Activated CD4-positive, alpha-beta T cell treated with anti-CD3 and anti-CD28 coated beads, Interleukin-2, amount 10 ng/mL, durations not matched to agents 24 days and 14 days (primary cell): ENCODE measurements around the gene RALGDS. TPM values are rescaled to one million over a fixed set of nuclear protein-coding genes. Genes with fewer than 3 reads are reported as not detected.

Source experiments
- DNase-seq: peaks from one replicate; pipeline ENCODE4 v3.0.0; 2022
- H3K27ac Mint-ChIP-seq: one replicate; pipeline ENCODE4 v1.8.0; 2022; ENCODE audit warnings: mild to moderate bottlenecking, mixed read lengths
- H3K27me3 Mint-ChIP-seq: one replicate; pipeline ENCODE4 v1.8.0; 2022; ENCODE audit warnings: mixed read lengths
- H3K36me3 Mint-ChIP-seq: one replicate; pipeline ENCODE4 v1.8.0; 2022; ENCODE audit warnings: low read depth, mild to moderate bottlenecking, mixed read lengths
- H3K4me1 Mint-ChIP-seq: one replicate; pipeline ENCODE4 v1.8.0; 2021; ENCODE audit warnings: mixed read lengths
- H3K4me3 Mint-ChIP-seq: one replicate; pipeline ENCODE4 v1.8.0; 2022; ENCODE audit warnings: mild to moderate bottlenecking, moderate library complexity, mixed read lengths
- H3K9me3 Mint-ChIP-seq: one replicate; pipeline ENCODE4 v1.8.0; 2021; ENCODE audit warnings: mixed read lengths
- intact Hi-C: fragments of 100-400 bp; cut with micrococcal nuclease; formaldehyde crosslinking; loops from one replicate; pipeline ENCODE4 v1.15.1; 2023
- total RNA-seq: library from RNA; stranded (reverse); gene quantifications from 2 replicates; pipeline ENCODE4 v1.2.3, GENCODE V29; 2022

The RALGDS gene
- total RNA-seq, 1 donor from 2014 or later = 93.0 TPM

DNA sequence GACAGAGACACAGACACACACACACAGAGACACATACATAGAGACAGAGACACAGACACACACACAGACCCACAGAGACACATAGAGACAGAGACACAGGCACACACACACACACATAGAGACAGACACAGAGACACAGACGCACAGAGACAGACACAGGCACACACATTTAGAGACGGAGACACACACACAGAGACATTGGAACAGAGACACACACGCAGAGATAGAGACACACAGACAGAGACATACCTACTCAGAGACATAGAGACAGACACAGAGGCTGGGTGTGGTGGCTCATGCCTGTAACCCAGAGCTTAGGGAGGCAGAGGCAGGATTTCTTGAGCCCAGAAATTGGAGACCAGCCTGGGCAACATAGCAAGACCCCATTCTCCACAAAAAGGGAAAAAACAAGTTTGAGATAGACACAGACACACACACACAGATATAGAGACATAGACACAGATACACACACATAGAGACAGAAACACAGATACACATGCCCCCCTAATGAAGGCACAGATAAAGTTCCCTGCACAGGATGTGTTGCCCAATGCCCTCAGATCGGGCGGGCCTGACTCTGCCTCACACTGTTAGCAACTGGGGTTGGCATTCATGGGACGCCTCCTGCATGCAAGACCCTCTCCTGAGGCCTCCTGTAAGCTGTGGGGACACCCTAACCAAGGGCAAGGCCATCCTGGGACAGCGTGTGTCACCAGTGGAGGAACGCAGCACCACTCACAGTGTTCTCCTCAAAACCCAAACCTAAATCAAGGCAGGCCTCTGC lies 3.3 kb upstream of the RALGDS start:
- Mint-ChIP-seq H3K27me3 (no peaks in the 10 kb centered on the region), H3K27ac (peak overlapping the region; percentile 34), H3K9me3 (no peaks in the 10 kb centered on the region), H3K36me3 (peaks cover 18% of the 10 kb centered on the region), H3K4me1 (peaks cover 47% of the 10 kb centered on the region), H3K4me3 (peak overlapping the region; percentile 1)
- no peak for DNase-seq
- intact Hi-C loops = no loop called here

GRCh38 chr9:133122935-133123611 lies 2.0 kb upstream of the RALGDS start:
- H3K4me1 Mint-ChIP-seq = peaks cover 56% of the 10 kb centered on the region
- DNase-seq = no peak
- peaks cover 19% of the 10 kb centered on the region for H3K36me3 Mint-ChIP-seq
- H3K27me3 Mint-ChIP-seq = no peaks in the 10 kb centered on the region
- intact Hi-C loops = no loop called here
- H3K4me3 Mint-ChIP-seq = no peak overlapping the region
- H3K9me3 Mint-ChIP-seq = no peaks in the 10 kb centered on the region
- H3K27ac Mint-ChIP-seq = peak overlapping the region; percentile 65

DNA sequence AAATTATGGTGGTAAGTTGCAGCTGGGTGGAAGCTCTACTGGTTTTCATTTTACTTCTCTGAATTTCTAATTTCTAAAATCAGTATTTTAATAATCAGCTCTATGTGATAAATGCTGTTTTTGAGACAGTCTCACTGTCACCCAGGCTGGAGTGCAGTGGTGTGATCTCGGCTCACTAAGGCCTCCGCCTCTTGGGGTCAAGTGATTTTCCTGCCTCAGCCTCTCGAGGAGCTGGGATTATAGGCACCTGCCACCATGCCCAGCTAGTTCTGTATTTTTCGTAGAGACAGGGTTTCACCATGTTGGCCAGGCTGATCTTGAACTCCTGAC lies 1.5 kb upstream of the RALGDS start:
- H3K27ac Mint-ChIP-seq = peak overlapping the region; percentile 93
- peaks cover 15% of the 10 kb centered on the region for H3K36me3 Mint-ChIP-seq

DNA sequence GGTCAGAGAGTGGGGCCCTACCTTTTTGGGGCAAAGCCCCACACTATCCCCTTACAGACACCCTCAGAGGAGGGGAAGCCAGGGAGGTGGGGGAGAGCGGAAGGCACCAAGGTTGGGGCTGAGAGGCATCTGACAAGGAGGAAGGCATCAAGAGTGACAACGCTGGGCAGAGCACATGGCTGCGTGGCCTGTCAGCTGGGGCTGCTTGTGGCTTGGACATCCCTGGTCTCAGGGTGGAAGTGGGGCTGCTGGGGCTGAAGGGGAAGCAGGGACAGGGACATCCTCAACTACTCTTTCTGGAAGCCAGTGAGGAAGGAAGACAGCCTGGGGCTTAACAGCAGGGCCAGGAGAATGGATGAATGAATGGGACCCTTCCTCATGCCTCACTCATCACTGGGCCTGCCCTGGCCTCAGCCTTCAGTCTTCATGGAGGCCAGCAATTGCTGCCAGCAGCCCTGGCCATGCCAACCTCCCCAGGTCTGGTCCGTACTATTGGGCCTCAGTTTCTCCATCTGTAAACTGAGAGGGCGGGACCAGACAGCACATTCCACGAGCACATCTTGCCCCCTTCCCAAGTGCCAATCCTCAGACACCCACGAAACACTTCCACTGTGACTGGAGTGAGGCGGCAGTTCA lies 993 bp upstream of the RALGDS start:
- no peak for DNase-seq
- Mint-ChIP-seq H3K27me3 (no peaks in the 10 kb centered on the region), H3K36me3 (peaks cover 15% of the 10 kb centered on the region), H3K9me3 (no peaks in the 10 kb centered on the region), H3K4me1 (peaks cover 59% of the 10 kb centered on the region), H3K4me3 (peak overlapping the region; percentile 79), H3K27ac (peak overlapping the region; percentile 93)
- intact Hi-C loops = loop anchor here (1.0 kb wide), 3 partner anchors 11 to 26 kb away; no protein-coding TSS in a partner anchor

More for the DNA sequence above, 1.5 kb upstream of the RALGDS start:
- DNase-seq = no peak
- Mint-ChIP-seq H3K9me3 (no peaks in the 10 kb centered on the region), H3K4me3 (peak overlapping the region; percentile 79), H3K4me1 (peaks cover 56% of the 10 kb centered on the region), H3K27me3 (no peaks in the 10 kb centered on the region)
- intact Hi-C loops = no loop called here

DNA sequence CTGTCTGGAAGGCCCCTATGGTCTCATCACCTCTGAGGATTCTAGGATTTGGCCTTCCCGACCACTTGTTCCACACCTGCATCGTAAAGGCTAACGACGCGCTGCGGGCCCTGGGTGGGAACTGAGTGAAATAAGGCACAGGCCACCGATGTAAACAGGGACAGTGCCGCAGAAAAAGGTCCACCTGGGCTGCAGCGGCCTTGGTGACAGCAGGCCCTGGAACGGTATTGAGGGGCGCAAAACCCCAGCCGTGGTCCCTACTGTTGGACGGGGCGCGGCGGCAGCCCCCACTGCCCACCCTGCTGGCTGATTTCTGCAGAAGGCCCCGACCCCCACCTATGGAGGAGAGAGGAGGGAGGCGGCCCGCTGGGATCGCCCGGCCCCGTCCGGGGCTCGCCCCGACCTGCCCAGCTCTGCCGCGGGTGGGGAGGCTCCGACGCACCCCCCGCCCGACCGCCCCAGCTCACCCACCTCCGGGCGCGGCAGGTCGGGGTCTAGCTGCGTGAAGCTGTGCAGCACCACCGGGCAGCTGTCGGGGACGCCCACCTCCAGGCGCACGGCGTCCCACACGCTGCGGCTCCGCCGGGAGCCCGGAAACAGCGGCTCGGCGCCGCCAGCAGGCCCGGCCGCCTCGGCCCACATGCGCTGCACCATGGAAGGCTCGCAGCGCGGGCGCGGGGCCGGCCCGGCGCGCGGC lies 391 bp downstream of the RALGDS start:
- no peak for DNase-seq
- H3K4me1 Mint-ChIP-seq = peaks cover 59% of the 10 kb centered on the region
- no peaks in the 10 kb centered on the region for H3K9me3 Mint-ChIP-seq
- H3K27me3 Mint-ChIP-seq = no peaks in the 10 kb centered on the region
- intact Hi-C loops = loop anchor here (1.0 kb wide), 3 partner anchors 13 to 28 kb away; no protein-coding TSS in a partner anchor
- peak overlapping the region; percentile 78 for H3K27ac Mint-ChIP-seq
- H3K36me3 Mint-ChIP-seq = peaks cover 14% of the 10 kb centered on the region
- peak overlapping the region; percentile 84 for H3K4me3 Mint-ChIP-seq

DNA sequence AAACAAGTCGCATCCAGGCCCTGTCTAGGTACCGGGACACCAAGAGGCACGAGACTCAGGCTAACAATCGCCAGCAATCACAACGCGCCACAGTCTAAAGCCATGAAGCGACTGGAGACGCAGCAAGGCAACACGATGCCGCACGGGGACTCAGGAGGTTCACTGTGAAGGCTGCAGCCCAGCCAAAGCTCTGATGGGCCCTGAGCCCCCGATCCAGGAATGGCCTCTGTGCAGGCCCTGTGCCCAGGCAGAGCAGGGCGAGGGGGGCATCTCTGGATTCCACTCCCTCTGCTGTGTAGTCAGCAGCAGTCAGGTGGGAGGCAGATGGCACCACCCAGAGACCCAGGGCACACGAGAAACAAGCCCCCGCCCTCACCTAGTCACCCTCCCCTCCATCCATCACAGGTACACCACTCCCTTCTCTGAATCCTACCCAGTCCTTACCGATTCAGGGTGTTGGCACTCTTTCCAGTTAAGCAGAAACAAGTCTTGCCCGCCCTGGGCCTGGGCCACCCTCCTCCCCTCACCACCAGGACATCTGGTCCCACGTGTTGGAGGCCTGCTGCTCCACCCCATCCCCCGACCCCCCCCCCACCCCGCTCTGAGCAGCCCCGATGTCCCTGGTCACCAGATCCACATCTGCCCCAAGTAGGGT lies 1.1 kb downstream of the RALGDS start:
- Mint-ChIP-seq H3K4me1 (peaks cover 62% of the 10 kb centered on the region), H3K27ac (peak overlapping the region; percentile 78), H3K4me3 (peak overlapping the region; percentile 84), H3K36me3 (peaks cover 12% of the 10 kb centered on the region), H3K27me3 (no peaks in the 10 kb centered on the region), H3K9me3 (no peaks in the 10 kb centered on the region)
- no peak for DNase-seq
- intact Hi-C loops = no loop called here

DNA sequence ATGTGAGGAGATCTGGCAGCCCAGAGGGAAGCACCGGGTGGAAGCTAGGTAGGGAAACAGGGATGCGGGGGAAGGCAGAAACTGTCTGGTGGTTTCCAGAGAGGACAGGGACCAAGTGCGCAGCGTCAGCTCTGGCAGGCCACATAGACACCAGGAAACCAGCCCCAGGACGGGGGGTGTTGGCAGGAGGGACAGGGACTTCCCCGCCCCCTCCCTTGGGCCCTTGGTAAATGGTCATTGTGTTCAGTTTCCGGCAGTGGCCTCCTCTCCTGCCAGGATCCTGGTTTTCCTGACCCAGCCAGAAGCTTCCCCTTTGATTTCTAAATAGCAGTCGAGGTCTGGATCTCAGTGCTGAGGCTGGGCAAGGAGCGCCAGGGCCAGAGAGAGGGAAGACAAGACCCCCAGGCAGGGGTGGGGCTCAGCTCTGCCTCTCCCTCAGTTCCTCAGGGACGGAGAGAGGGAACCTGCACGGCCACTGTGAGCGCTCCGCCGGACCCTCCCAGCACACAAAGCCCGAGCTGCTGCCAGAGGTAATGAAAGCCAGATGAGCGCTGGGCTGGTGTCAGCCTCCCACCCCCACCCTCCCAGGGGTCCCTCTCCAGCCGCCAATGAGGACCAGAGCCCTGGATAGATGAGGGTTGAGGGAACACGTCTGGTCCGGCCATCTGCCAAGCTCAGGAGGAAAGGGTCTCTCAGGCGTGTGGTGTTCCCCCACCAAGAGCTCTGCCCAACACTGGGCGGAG lies 1.8 kb downstream of the RALGDS start:
- H3K27me3 Mint-ChIP-seq = no peaks in the 10 kb centered on the region
- H3K27ac Mint-ChIP-seq = peak overlapping the region; percentile 63
- H3K4me1 Mint-ChIP-seq = peaks cover 59% of the 10 kb centered on the region
- peak overlapping the region; percentile 84 for H3K4me3 Mint-ChIP-seq
- intact Hi-C loops = no loop called here
- DNase-seq = no peak
- peaks cover 12% of the 10 kb centered on the region for H3K36me3 Mint-ChIP-seq
- H3K9me3 Mint-ChIP-seq = no peaks in the 10 kb centered on the region

GRCh38 chr9:133118568-133118967 lies 2.5 kb downstream of the RALGDS start:
- Mint-ChIP-seq H3K4me3 (peak overlapping the region; percentile 64), H3K27me3 (no peaks in the 10 kb centered on the region), H3K36me3 (peaks cover 11% of the 10 kb centered on the region), H3K4me1 (peaks cover 57% of the 10 kb centered on the region), H3K9me3 (no peaks in the 10 kb centered on the region), H3K27ac (peak overlapping the region; percentile 63)
- DNase-seq = no peak
- intact Hi-C loops = no loop called here

GRCh38 chr9:133118179-133118520 lies 2.9 kb downstream of the RALGDS start:
- Mint-ChIP-seq H3K36me3 (peaks cover 11% of the 10 kb centered on the region), H3K4me1 (peaks cover 59% of the 10 kb centered on the region), H3K9me3 (no peaks in the 10 kb centered on the region), H3K27me3 (no peaks in the 10 kb centered on the region), H3K27ac (peak overlapping the region; percentile 72), H3K4me3 (no peak overlapping the region)
- no peak for DNase-seq
- intact Hi-C loops = no loop called here

DNA sequence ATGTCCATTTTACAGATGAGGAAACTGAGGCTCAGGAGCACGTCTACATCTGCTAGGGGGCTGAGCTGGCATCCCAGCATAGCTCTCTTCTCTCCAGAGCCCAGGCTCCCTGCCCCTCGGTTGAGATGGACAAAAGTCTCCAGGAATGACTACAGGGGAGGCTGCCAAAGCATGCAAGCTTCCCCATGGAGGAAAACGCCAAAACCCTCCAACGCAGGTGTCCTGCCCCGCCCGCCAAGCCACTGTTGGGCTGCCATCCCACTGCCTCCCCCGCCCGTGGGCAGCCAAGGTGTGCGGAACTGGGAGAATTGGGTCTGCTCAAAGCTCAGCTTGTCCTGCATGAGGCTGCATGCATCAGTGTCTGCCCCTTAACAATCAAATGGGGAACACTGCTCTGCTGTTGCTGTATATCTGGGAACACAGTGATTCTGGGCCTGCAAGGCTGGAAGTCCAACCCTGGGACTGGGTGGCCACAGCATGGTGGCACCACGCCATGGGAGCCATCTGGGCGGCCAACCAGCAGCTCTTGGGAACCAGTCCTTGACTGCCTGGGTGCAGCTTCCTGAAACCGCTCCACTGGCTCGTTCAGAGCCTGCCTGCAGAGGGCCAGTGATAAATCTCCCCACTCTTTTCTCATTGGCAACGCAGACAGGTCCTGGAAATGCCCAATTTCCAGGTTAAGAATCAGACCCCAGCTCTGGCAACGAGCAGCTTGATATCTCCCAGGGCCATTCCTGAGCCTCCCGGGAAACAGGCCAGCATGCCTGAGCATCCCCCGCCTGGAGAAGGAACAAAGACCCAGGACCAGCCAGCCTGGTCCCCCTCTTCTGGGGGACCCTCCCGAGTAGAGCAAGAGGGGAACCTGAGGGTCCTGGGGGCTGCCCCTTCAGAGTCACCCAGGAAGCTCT lies 3.5 kb downstream of the RALGDS start:
- peaks cover 58% of the 10 kb centered on the region for H3K4me1 Mint-ChIP-seq
- peak overlapping the region; percentile 72 for H3K27ac Mint-ChIP-seq
- H3K27me3 Mint-ChIP-seq = no peaks in the 10 kb centered on the region
- no peak for DNase-seq
- peaks cover 11% of the 10 kb centered on the region for H3K36me3 Mint-ChIP-seq
- peak overlapping the region; percentile 23 for H3K4me3 Mint-ChIP-seq
- intact Hi-C loops = no loop called here
- H3K9me3 Mint-ChIP-seq = no peaks in the 10 kb centered on the region

DNA sequence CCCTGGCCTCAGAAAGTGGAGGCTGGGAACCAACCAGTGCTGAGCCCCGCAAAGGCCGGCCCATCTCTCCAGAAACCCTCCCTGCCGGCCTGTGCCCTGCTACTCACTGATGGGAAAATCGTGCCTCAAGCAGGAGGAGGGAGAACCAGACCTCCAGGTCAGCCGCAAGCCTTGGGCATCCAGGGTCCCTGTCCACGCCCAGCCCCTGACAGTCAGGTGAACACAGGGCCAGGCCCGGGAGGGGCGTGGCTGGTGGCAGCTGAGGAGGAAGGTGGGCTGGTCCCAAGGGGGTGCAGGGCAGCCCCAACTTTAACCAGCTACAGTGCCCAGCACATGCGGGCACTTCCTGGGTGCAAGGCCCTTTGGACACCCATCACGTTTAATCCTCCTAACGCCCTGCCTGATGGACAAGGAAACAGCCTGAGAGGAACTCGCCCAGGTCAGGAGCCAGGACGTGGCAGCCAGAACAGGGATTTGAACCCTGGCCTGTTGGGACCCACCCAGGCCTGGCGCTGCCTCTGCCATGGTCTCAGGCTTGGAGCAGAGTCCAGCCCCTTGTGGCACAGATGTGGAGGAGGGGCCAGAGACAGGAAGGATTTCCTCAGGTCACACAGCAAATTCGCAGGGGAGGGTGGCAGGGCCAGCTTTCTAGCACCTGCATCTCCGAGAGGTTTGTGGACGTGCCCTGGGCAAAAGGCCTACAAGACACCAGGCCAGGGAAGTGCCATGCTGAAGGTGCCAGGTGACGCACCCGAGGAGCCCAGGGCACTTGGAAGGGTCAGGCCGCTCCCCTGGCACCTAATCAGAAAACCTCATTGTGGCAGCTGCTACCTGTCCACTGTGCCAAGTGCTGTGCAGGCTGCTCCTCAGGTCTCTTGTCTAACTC lies 4.5 kb downstream of the RALGDS start:
- DNase-seq = no peak
- Mint-ChIP-seq H3K4me3 (peak overlapping the region; percentile 23), H3K27me3 (no peaks in the 10 kb centered on the region), H3K4me1 (peaks cover 51% of the 10 kb centered on the region), H3K9me3 (no peaks in the 10 kb centered on the region), H3K27ac (peak overlapping the region; percentile 91), H3K36me3 (peaks cover 9% of the 10 kb centered on the region)
- intact Hi-C loops = no loop called here
